Activated naive CD8-positive, alpha-beta T cell treated with anti-CD3 and anti-CD28 coated beads, Interleukin-2, amount 10 ng/mL, durations not matched to agents 7 days and 5 days (primary cell): ENCODE data around the gene FOXD4L6. TPM values are rescaled to one million over a fixed set of nuclear protein-coding genes. Genes with fewer than 3 reads are reported as not detected.
"Not testable (repeated sequence)": the region's sequence is repeated elsewhere in the genome, so short reads cannot be mapped to it uniquely, and the experiment has no call there.

Experiments used
- ATAC-seq: fragments of 150-1000 bp; cut with Tn5 transposase; one replicate; pipeline ENCODE4 v1.10.0; 2021; ENCODE audit warnings: low read depth, moderate library complexity
- POLR2A ChIA-PET: fragments of 350-600 bp; sonication (Branson Sonifier 250); formaldehyde crosslinking; loops from one replicate; lab custom pipeline; 2021; ENCODE audit warnings: antibody characterized with exemption; lab: Charles Lee
- DNase-seq: peaks from one replicate; pipeline ENCODE4 v3.0.0; 2021
- H3K27ac Mint-ChIP-seq: one replicate; pipeline ENCODE4 v1.8.0; 2022; ENCODE audit warnings: mild to moderate bottlenecking, mixed read lengths
- H3K27me3 Mint-ChIP-seq: one replicate; pipeline ENCODE4 v1.8.0; 2022; ENCODE audit warnings: mild to moderate bottlenecking, moderate library complexity, mixed read lengths
- H3K36me3 Mint-ChIP-seq: one replicate; pipeline ENCODE4 v1.8.0; 2021; ENCODE audit warnings: mild to moderate bottlenecking, mixed read lengths
- H3K4me1 Mint-ChIP-seq: one replicate; pipeline ENCODE4 v1.8.0; 2021; ENCODE audit warnings: mixed read lengths
- H3K4me3 Mint-ChIP-seq: one replicate; pipeline ENCODE4 v1.8.0; 2022; ENCODE audit warnings: mild to moderate bottlenecking, moderate library complexity, mixed read lengths
- H3K9me3 Mint-ChIP-seq: one replicate; pipeline ENCODE4 v1.8.0; 2021; ENCODE audit warnings: mixed read lengths
- total RNA-seq, 2 experiments: library from RNA; stranded (reverse); gene quantifications; one replicate each; pipeline ENCODE4 v1.2.3, GENCODE V29; 2021

The FOXD4L6 gene
- total RNA-seq, 2 experiments from 2014 or later, result 0.28 TPM; not detected in 1

DNA sequence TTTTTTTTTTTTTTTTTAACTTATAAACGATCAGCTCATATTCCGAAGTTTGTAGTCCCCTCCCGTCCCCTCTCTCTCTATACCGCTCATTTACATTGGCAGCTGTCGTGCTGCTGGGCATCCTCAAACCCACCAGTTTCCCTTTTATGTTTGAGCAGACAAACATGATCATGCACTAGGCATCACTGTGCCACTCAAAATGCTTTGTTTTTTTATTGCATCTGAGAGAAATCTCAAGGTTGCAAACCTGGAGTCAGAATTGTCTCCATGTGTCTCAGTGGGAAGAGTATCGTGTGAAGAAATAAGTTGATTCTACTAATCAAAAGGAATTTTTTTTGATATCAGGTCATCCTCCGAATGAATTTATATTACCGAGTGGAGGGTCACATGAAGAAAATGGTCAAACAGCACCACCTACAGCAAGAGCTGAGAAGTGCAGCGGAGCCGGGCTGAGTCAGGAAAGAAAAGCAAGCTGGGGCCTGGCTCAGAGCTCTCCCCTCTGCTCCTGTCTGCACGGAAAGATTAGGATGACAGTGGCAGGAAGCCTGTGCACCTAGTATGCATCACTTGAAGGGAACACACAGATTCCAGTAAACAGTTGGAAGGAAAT is 39.9 kb downstream of the FOXD4L6 start:
- H3K9me3 Mint-ChIP-seq, result not testable (repeated sequence)

DNA sequence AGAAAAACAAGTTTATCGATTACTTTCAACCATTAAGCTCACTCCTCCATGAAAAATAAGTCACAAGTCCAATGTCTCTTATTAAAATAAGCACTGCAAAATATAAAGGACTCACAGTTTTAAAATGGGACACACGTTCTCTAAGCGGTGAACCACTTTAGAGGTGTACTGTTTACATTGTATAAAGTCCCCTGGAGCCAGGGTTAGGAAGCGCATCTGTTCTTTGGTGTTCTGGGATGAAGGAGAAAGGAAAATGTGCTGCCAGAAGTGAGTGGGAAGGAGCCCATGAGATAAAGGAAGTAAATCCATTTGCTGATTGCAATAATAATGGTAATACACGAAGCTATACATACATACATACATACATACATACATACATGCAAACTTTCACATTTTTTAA is 40.6 kb downstream of the FOXD4L6 start:
- H3K9me3 Mint-ChIP-seq, H3K36me3 Mint-ChIP-seq, H3K4me1 Mint-ChIP-seq, H3K27ac Mint-ChIP-seq, ATAC-seq, H3K4me3 Mint-ChIP-seq, DNase-seq: not testable (repeated sequence)
- H3K27me3 Mint-ChIP-seq, result peaks cover 18% of the 10 kb centered on the region
- POLR2A ChIA-PET, result interaction anchor here (0.8 kb wide), 1 partner anchor 96 kb away, joined by 3 read pairs; no protein-coding TSS in a partner anchor

More for the DNA sequence above, 39.9 kb downstream of the FOXD4L6 start:
- H3K27ac Mint-ChIP-seq, DNase-seq, H3K4me1 Mint-ChIP-seq, H3K36me3 Mint-ChIP-seq, H3K4me3 Mint-ChIP-seq: not testable (repeated sequence)
- ATAC-seq, result peak; percentile 78
- POLR2A ChIA-PET, result interaction anchor here (0.8 kb wide), 1 partner anchor 97 kb away, joined by 3 read pairs; no protein-coding TSS in a partner anchor
- peaks cover 18% of the 10 kb centered on the region for H3K27me3 Mint-ChIP-seq

DNA sequence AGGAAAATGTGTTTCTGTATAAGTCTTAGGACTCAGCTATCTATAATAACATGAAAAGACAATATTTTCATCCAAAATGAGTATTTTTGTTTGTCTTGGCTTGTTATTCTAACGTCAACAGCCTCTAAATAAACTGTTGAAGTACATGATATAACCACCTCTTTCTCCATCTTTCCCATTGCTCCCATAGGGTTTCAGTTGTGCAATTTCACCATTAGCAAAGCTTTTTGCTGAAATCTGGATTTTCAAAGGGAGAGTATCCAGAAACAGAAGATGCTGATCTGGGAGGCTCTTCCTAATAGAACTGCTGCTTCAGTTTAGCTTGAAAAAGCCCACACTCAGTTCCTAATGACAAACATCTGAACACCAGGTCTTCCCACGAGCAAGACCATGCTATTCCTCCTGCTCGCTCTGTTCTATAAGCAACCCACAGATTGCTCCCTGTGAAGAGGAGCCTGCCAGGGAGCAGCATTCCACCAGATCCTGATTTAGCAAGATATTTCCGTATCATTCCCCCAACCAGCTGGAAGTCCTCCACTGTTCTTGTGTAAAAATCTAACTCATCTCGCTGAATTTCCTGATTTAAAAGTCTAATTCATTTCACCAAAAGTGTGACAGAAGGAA is 41.2 kb downstream of the FOXD4L6 start:
- H3K36me3 Mint-ChIP-seq, ATAC-seq: not testable (repeated sequence)
- POLR2A ChIA-PET, result interaction anchor here (0.8 kb wide), 1 partner anchor 95 kb away, joined by 3 read pairs; no protein-coding TSS in a partner anchor

DNA sequence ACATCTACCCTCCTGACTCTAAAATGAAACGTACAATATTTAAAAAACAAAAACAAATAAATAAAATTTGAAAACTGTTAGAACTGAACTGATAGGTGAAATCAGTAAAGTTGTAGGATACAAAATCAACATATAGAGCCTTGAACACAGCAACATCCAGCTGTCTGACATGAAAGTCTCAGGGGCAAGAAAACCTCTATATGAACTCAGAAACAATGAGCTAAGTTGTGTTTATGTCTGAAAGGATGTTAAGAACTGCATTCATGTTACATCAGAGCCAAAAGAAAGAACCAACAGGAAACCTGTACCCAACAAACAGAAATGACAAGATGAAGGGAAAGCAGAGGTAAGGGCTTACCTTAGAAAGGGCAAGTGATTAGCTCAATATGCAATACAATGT is 41.8 kb downstream of the FOXD4L6 start:
- H3K4me3 Mint-ChIP-seq, POLR2A ChIA-PET, H3K36me3 Mint-ChIP-seq, H3K27ac Mint-ChIP-seq, ATAC-seq, H3K9me3 Mint-ChIP-seq, DNase-seq, H3K4me1 Mint-ChIP-seq: not testable (repeated sequence)
- H3K27me3 Mint-ChIP-seq, result peaks cover 24% of the 10 kb centered on the region

More for the DNA sequence above, 41.2 kb downstream of the FOXD4L6 start:
- not testable (repeated sequence) for DNase-seq, H3K4me1 Mint-ChIP-seq, H3K9me3 Mint-ChIP-seq, H3K27ac Mint-ChIP-seq, H3K4me3 Mint-ChIP-seq
- peaks cover 23% of the 10 kb centered on the region for H3K27me3 Mint-ChIP-seq

DNA sequence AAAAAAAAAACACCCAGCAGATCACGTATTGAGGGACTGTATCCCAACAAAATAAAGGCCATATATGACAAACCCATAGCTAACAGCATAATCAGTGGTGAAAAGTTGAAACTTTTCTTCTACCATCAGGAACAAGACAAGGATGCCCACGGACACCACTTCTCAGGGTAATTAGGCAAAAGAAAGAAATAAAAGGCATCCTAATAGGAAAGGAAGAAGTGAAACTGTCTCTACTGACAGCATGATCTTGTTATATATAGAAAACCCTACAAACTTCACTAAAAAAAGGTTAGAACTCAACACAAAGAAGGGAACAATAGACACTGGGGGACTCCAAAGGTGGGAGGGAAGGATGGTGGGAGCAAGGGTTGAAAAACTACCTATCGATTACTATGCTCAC is 42.3 kb downstream of the FOXD4L6 start:
- H3K4me3 Mint-ChIP-seq, H3K4me1 Mint-ChIP-seq, H3K27ac Mint-ChIP-seq, DNase-seq, ATAC-seq, H3K9me3 Mint-ChIP-seq, H3K36me3 Mint-ChIP-seq, POLR2A ChIA-PET: not testable (repeated sequence)
- peaks cover 24% of the 10 kb centered on the region for H3K27me3 Mint-ChIP-seq

DNA sequence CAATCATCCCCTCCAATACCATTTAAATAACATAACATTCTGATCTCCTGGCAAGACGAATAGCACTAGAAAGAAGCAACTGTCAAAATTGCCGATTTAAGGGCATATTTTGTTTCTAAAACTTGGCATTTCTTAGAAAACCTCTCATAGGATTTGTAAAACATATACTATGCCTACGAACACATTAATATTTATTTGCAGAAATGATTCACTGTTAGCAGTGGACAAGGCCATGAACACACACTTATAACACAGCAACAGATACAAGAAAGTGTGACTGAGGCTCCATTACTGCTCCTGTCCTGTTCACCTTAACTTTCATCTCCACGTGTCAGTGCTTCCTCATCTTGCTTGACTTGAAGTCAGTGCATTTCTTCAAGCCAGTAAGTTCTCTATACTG is 46.1 kb downstream of the FOXD4L6 start:
- peaks cover 16% of the 10 kb centered on the region for H3K27me3 Mint-ChIP-seq
- ATAC-seq, H3K4me1 Mint-ChIP-seq, H3K4me3 Mint-ChIP-seq, H3K9me3 Mint-ChIP-seq, DNase-seq, H3K36me3 Mint-ChIP-seq, POLR2A ChIA-PET, H3K27ac Mint-ChIP-seq: not testable (repeated sequence)

DNA sequence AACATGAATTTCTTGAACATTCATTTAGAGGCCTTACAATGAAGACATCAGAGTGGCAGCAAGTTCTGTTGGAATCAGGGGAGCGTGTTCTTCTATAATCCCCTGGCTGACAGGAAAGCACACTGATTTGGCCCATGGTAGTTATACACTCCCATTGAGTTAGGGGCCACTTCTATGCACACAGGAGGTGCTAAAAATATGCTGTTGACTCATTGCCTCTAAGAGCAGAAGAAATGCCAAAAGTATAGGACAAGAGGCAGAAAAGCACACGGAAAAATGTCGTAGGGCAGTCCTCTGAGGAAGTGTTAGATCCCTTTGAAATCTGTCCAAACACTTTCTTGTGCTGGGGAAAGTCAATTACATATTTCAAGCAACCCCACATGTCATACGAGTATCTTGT is 49.0 kb downstream of the FOXD4L6 start:
- not testable (repeated sequence) for H3K9me3 Mint-ChIP-seq, H3K36me3 Mint-ChIP-seq

DNA sequence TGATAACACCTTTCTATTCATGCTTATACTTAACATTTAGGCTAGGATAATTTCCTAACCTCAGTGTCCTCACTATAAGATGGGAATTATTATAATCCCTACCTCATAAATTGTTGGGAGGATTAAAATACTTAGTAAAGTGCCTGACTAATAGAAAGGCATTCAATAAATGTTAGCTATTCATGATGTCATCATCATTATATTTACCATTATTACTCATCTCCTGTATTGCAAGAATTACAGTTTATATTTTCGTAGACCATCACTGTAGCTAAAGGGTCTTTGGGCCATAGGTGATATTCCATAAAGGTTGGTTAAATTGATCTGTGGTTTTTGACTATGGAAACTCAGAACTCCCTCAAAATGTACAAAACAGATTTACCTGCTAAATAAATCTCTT is 50.9 kb downstream of the FOXD4L6 start:
- ATAC-seq, POLR2A ChIA-PET, H3K4me3 Mint-ChIP-seq, H3K9me3 Mint-ChIP-seq, H3K27ac Mint-ChIP-seq, DNase-seq, H3K36me3 Mint-ChIP-seq, H3K4me1 Mint-ChIP-seq: not testable (repeated sequence)
- H3K27me3 Mint-ChIP-seq, result peaks cover 38% of the 10 kb centered on the region

More for the DNA sequence above, 49.0 kb downstream of the FOXD4L6 start:
- H3K27ac Mint-ChIP-seq, DNase-seq, H3K4me1 Mint-ChIP-seq, H3K4me3 Mint-ChIP-seq, ATAC-seq, POLR2A ChIA-PET: not testable (repeated sequence)
- peaks cover 28% of the 10 kb centered on the region for H3K27me3 Mint-ChIP-seq

Other genes starting within 250 kb of the FOXD4L6 start
- 10 to 100 TPM; 11.4 to 12.9 TPM for gene ZNG1F, start 60.6 kb upstream of the FOXD4L6 start, total RNA-seq